ENCODE measurements around the gene QSOX2. TPM values are rescaled to one million over a fixed set of nuclear protein-coding genes. Genes with fewer than 3 reads are reported as not detected.

QSOX2 gene
- total RNA-seq, 1 experiment from 2014 or later: 40.0 TPM

DNA sequence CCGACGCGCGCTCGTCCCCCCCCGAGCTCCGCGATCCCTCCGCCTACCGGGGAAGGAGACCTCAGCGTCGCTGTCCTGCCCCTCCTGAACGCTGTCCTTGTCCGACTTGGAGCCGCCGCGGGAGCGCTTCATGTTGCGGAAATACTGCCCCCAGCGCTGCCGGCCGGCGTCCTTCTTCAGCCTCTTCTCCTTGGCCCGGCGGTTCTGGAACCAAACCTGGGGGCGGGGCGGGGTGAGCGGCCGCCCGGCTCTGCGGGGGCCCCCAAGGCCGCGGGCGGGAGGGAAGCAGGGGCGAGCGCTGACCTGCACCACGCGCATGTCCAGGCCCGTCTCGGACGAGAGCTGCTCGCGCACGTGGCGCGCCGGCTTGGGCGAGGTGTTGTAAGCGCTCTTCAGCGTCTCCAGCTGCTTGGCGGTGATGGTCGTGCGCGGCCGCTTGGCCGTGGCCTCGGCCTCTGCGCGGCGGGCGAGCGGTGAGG, 47.0 kb downstream of the QSOX2 start:
- ATAC-seq (peak; percentile 48), DNase-seq (ENCODE audit: low read depth, low spot score) (no peak)
- ChIA-PET CTCF (no interaction called here), POLR2A (no interaction called here)
- BruUV-seq (replicated peaks): no TSS peak
- no peaks in the 10 kb centered on the region; the same call in 1 of the 2 replicates for H3K27me3 ChIP-seq (ENCODE audit: control insufficient read depth, insufficient read depth, low read length)
- H3K9me3 ChIP-seq (ENCODE audit: control insufficient read depth, insufficient read depth, low read depth, low read length): no peaks in the 10 kb centered on the region
- H3K36me3 ChIP-seq (ENCODE audit: control insufficient read depth, insufficient read depth, low read length): no peaks in the 10 kb centered on the region
- in situ Hi-C loops (cut with HindIII; ENCODE audit: low pct_unique_long_range_greater_than_20kb, low sequenced_read_pairs) (no loop called here), intact Hi-C loops (cut with micrococcal nuclease; ENCODE audit: unreplicated experiment) (no loop called here)
- TF ChIP-seq TCF7L2 (IDR thresholded peaks at IDR 0.05; ENCODE audit: low read depth, low read length) (no peak), SIN3A (IDR thresholded peaks at IDR 0.05; ENCODE audit: borderline replicate concordance, insufficient read depth, low read depth, low read length) (no peak), POLR2AphosphoS5 (IDR thresholded peaks at IDR 0.05; ENCODE audit: low read depth, low read length) (no peak), CTCF (IDR thresholded peaks at IDR 0.05) (no peak)
- TF ChIP-seq, protein P1, sequence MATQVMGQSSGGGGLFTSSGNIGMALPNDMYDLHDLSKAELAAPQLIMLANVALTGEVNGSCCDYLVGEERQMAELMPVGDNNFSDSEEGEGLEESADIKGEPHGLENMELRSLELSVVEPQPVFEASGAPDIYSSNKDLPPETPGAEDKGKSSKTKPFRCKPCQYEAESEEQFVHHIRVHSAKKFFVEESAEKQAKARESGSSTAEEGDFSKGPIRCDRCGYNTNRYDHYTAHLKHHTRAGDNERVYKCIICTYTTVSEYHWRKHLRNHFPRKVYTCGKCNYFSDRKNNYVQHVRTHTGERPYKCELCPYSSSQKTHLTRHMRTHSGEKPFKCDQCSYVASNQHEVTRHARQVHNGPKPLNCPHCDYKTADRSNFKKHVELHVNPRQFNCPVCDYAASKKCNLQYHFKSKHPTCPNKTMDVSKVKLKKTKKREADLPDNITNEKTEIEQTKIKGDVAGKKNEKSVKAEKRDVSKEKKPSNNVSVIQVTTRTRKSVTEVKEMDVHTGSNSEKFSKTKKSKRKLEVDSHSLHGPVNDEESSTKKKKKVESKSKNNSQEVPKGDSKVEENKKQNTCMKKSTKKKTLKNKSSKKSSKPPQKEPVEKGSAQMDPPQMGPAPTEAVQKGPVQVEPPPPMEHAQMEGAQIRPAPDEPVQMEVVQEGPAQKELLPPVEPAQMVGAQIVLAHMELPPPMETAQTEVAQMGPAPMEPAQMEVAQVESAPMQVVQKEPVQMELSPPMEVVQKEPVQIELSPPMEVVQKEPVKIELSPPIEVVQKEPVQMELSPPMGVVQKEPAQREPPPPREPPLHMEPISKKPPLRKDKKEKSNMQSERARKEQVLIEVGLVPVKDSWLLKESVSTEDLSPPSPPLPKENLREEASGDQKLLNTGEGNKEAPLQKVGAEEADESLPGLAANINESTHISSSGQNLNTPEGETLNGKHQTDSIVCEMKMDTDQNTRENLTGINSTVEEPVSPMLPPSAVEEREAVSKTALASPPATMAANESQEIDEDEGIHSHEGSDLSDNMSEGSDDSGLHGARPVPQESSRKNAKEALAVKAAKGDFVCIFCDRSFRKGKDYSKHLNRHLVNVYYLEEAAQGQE (IDR thresholded peaks at IDR 0.05; ENCODE audit: insufficient read depth in 1 of 2, low read depth in 2 of 2, low read length in 1 of 2): no peak
- no peak overlapping the region for H3K27ac ChIP-seq (ENCODE audit: low read length)
- H3K4me3 ChIP-seq (ENCODE audit: low read depth in 2 of 2, low read length in 2 of 2): peak overlapping the region; percentile 15 to 30; a peak in 2 of 4 replicates
- no peaks in the 10 kb centered on the region; the same call in 1 of the 2 replicates for H3K4me1 ChIP-seq (ENCODE audit: control insufficient read depth, insufficient read depth, low read length)

DNA sequence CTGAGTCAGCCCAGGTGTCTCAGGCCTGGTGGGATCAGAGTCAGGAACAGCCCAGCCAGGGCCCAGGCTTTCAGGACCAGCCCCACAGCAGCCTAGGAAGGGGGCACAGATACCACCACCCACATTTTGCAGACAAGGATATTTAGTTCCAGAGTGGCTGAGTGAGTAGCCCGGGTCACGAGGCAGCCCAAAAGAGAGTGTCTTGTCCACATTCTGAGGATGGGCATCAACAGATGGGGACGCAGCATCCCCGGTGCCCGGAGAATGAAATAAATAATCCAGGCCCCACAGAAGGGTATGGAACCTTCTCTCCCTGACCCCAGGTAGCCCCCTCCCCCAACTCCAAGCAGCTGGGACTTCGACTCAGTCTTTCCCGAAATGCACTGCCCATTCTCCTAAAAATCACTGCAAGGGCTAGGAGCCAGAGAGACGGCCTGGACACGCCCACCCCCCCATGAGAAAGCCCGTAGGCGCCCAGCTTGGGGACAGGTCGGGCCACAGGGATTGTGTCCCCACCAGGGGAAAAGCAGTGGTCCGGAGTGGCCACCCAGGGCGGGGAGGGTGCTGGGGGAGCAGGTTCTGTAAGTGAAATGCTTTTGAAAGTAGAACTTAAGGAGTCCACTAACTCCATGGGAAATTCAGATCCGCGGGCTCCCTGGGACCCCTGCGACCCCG, 47.5 kb downstream of the QSOX2 start:
- ChIA-PET POLR2A (no interaction called here), CTCF (no interaction called here)
- no peaks in the 10 kb centered on the region for H3K36me3 ChIP-seq (ENCODE audit: control insufficient read depth, insufficient read depth, low read length)
- no peak overlapping the region for H3K27ac ChIP-seq (ENCODE audit: low read length)
- no peak for TF ChIP-seq CTCF (IDR thresholded peaks at IDR 0.05)
- TF ChIP-seq SIN3A (IDR thresholded peaks at IDR 0.05; ENCODE audit: borderline replicate concordance, insufficient read depth, low read depth, low read length): no peak
- TF ChIP-seq, protein P1 (IDR thresholded peaks at IDR 0.05; ENCODE audit: insufficient read depth in 1 of 2, low read depth in 2 of 2, low read length in 1 of 2): no peak
- TF ChIP-seq POLR2AphosphoS5 (IDR thresholded peaks at IDR 0.05; ENCODE audit: low read depth, low read length): no peak
- no peak for TF ChIP-seq TCF7L2 (IDR thresholded peaks at IDR 0.05; ENCODE audit: low read depth, low read length)
- intact Hi-C loops (cut with micrococcal nuclease; ENCODE audit: unreplicated experiment) (no loop called here), in situ Hi-C loops (cut with HindIII; ENCODE audit: low pct_unique_long_range_greater_than_20kb, low sequenced_read_pairs) (no loop called here)
- no peaks in the 10 kb centered on the region; the same call in 1 of the 2 replicates for H3K27me3 ChIP-seq (ENCODE audit: control insufficient read depth, insufficient read depth, low read length)
- H3K4me3 ChIP-seq (ENCODE audit: low read depth in 2 of 2, low read length in 2 of 2): peak overlapping the region; percentile 15 to 30; a peak in 2 of 4 replicates
- no TSS peak for BruUV-seq (replicated peaks)
- DNase-seq (ENCODE audit: low read depth, low spot score): no peak
- H3K4me1 ChIP-seq (ENCODE audit: control insufficient read depth, insufficient read depth, low read length): no peaks in the 10 kb centered on the region; the same call in 1 of the 2 replicates
- no peak for ATAC-seq
- no peaks in the 10 kb centered on the region for H3K9me3 ChIP-seq (ENCODE audit: control insufficient read depth, insufficient read depth, low read depth, low read length)

Data from Panc1 (cell line).